ENCODE measurements around the gene EML4. TPM values are rescaled to one million over a fixed set of nuclear protein-coding genes. Genes with fewer than 3 reads are reported as not detected.

EML4 gene
- total and polyA plus RNA-seq, 10 of the 15 experiments (the other 5 are each of a cell fraction or from before 2014, with no cell fraction given) = 23.1 to 91.3 (median 77.4) TPM

GRCh38 chr2:42189235-42189566, 20.0 kb downstream of the EML4 start:
- no peak overlapping the region for H3K4me2 ChIP-seq (ENCODE audit: control insufficient read depth, insufficient read depth)
- TF ChIP-seq CBX3 (IDR thresholded peaks at IDR 0.05; ENCODE audit: borderline replicate concordance, low read depth) (no peak), ETV6 (conservative IDR thresholded peaks at IDR 0.05 in 1 of 2, IDR thresholded peaks at IDR 0.05 in 1 of 2; ENCODE audit: borderline replicate concordance in 1 of 2, low read depth in 1 of 2) (no peak), STAT3 (IDR thresholded peaks at IDR 0.05; ENCODE audit: low read depth, low read length) (no peak), BHLHE40 (IDR thresholded peaks at IDR 0.05; ENCODE audit: borderline replicate concordance in 1 of 2, low read depth in 2 of 2, low read length in 1 of 2) (no peak), JUND (IDR thresholded peaks at IDR 0.05; ENCODE audit: low read depth, low read length) (no peak), CREM (IDR thresholded peaks at IDR 0.05; ENCODE audit: low read depth) (no peak), ZNF384 (IDR thresholded peaks at IDR 0.05; ENCODE audit: borderline replicate concordance, low read depth, low read length) (no peak)
- TF ChIP-seq, protein P1, sequence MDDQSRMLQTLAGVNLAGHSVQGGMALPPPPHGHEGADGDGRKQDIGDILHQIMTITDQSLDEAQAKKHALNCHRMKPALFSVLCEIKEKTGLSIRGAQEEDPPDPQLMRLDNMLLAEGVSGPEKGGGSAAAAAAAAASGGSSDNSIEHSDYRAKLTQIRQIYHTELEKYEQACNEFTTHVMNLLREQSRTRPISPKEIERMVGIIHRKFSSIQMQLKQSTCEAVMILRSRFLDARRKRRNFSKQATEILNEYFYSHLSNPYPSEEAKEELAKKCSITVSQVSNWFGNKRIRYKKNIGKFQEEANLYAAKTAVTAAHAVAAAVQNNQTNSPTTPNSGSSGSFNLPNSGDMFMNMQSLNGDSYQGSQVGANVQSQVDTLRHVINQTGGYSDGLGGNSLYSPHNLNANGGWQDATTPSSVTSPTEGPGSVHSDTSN (IDR thresholded peaks at IDR 0.05; ENCODE audit: insufficient replicate concordance, low read depth, low read length) = no peak
- in situ Hi-C loops (cut with MboI) = no loop called here
- H3K36me3 ChIP-seq (ENCODE audit: control insufficient read depth in 2 of 2, insufficient read depth in 2 of 2, low read length in 1 of 2) = no peaks in the 10 kb centered on the region; a peak in 2 of 4 replicates
- no peaks in the 10 kb centered on the region; the same call in 1 of the 2 replicates for H4K20me1 ChIP-seq (ENCODE audit: control insufficient read depth, insufficient read depth)
- ChIA-PET POLR2A (no interaction called here), CTCF (interaction anchor here (0.7 kb wide), 1 partner anchor 55 kb away, joined by 3 read pairs; no protein-coding TSS in a partner anchor), SMC1A (ENCODE audit: uncharacterized antibody, unreplicated experiment) (interaction anchor here (1.3 to 2.5 kb wide), 5 partner anchors 8 to 107 kb away, joined by 3 to 10 read pairs (median 5); no protein-coding TSS in a partner anchor), RAD21 (ENCODE audit: unreplicated experiment) (interaction anchor here (2.3 kb wide), 1 partner anchor 17 kb away, joined by 11 read pairs; no protein-coding TSS in a partner anchor)
- no peak for DNase-seq (ENCODE audit: low read depth, low spot score)
- WGBS (ENCODE audit: insufficient coverage, insufficient replicate concordance, low lambda C conversion rate, missing lambda C conversion rate) = 97% methylated on average over 2 of the region's 2 CpGs
- no peak overlapping the region for H3K27ac ChIP-seq (ENCODE audit: control insufficient read depth, insufficient read depth)
- H3K79me2 ChIP-seq (ENCODE audit: control insufficient read depth, insufficient read depth, low read length) = peaks cover 78% of the 10 kb centered on the region
- H3K9ac ChIP-seq (ENCODE audit: control insufficient read depth, insufficient read depth, low read length) = no peak overlapping the region
- no peak overlapping the region for H3K4me3 ChIP-seq
- H3K9me3 ChIP-seq (replicated peaks; ENCODE audit: control insufficient read depth, insufficient read depth, low read length) = no peaks in the 10 kb centered on the region
- H3K4me1 ChIP-seq (ENCODE audit: control insufficient read depth, insufficient read depth, low read length) = peaks cover 9% of the 10 kb centered on the region; the same call in 1 of the 2 replicates
- intact Hi-C loops (cut with micrococcal nuclease; ENCODE audit: unreplicated experiment) = no loop called here
- no peak for ATAC-seq
- no TSS peak for BruUV-seq (replicated peaks)
- no peak for FAIRE-seq
- H2AFZ ChIP-seq (ENCODE audit: control insufficient read depth, low read depth, low read length) = no peak overlapping the region
- H3K27me3 ChIP-seq (replicated peaks in 1 of 2; ENCODE audit: control insufficient read depth in 2 of 2, insufficient read depth in 2 of 2, low read length in 1 of 2) = no peaks in the 10 kb centered on the region
